ENCODE data around the gene DUSP5.
A peak's percentile ranks its signal among the peaks of the same experiment; 100 is the strongest.

Gene DUSP5

GRCh38 chr10:110502072-110502845, 4.6 kb downstream of the DUSP5 start:
- no peak for DNase-seq

GRCh38 chr10:110502851-110503301, 5.2 kb downstream of the DUSP5 start:
- DNase-seq = peak; percentile 78

GRCh38 chr10:110503528-110504110, 5.9 kb downstream of the DUSP5 start:
- DNase-seq = no peak

DNA sequence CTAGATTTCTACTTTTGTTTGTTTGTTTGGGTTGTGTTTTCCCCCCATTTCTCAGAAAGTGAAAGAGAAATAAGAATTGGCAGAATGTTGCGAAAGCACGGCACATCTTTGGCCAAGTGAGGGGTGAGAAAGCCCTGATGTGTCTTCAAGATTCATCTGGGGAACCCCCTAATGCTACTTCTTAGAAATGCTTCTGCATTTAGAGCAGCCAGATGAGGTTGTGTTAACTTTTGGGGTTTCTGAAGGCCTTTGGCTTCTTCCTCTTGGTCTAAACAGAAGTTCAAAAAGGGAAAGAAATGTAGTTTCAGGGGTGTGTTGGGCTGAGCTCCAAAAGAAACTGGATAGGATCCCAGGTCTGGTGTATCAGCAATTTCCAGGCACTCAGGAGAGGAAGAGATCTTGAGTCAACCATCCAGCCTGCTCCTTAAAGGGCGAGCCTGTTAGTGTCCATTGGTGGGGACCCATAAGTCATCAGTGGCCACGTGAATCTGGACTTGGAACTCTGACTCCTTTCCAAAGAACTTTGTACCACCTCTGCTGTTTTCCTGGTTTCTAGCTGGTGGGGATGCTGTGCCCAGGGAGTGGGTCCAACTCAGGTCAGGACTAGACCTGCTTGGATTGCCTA, 6.5 kb downstream of the DUSP5 start:
- DNase-seq = peak; percentile 58

- DNase-seq = no peak
Measured at GRCh38 chr10:110505130-110505770, 7.5 kb downstream of the DUSP5 start.

DNA sequence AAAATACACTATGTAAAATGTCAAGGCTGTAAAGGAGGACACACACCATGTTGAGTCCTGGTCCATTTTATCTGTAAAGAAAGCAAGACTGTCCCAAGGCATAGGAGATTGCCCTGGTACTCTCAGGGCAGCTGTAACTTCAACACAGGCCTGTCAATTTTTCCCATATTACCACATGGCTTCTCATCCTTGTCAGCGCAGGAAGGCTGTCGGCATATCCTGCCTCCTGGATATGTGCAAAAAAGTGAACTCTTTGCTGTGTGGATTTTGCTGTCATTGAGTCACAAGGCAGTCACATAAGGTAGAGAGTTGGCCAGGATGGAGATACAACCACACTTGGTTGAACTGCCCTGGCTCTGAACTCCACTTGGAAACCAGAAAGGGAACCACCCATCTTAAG, 8.7 kb downstream of the DUSP5 start:
- no peak for DNase-seq

- DNase-seq = no peak
Measured at GRCh38 chr10:110507346-110507745, 9.6 kb downstream of the DUSP5 start.

- no peak for DNase-seq
Measured at GRCh38 chr10:110508159-110508788, 10.6 kb downstream of the DUSP5 start.

DNA sequence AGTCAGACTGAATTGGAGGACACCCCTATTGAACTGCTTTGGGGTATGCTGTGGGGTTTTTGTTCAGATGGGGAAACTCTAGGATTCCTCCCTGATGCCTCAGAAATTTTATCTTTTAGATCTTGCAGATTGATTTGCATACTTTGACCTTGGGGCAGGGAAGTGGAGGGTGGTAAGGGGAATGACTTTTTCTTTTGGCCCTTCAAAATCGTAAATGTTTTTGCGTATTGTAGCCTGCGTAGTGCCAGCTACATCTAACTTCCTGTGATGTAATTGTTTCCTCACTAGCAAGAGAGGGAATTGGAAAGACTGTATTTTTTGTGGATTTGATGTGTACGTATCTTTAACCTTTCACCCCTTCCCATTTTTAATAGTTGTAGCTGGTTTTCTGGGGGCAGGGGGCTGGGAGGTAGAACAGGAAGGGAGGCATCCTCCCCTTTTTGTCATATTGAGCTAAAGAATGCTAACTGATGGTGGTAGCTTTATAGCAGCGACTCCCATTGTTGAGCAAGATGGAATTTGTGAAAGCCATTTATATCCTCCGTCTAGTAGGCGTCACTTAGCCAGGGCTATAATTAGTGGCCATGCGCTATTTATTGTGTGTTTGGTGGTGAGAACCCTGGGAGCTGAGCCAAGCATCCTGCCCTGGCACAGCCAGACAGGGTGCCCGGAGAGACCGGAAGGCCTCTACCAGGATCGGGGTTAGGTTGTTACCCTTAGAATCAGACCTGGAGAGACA, 11.3 kb downstream of the DUSP5 start:
- no peak for DNase-seq

DNA sequence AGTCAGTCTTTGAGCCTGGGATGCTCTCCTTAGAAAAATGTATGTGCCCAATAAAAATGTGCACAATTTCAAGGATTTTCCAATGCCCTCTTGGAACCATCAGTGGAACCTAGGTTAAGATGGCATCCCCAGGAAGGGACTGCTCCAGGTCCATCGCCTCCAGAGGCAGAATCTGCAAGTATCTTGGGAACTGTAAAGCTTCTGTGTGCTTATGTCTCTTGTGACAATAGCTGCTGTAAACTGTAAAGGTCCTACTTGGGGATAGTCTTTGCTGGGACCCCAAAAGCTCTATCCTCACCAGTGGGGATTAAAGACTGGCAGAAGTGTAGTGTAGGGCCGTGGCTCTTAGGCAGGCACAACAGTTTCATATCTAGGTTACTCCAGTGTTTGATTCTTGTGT, 11.9 kb downstream of the DUSP5 start:
- no peak for DNase-seq

- no peak for DNase-seq
Measured at GRCh38 chr10:110510086-110510485, 12.4 kb downstream of the DUSP5 start.

DNA sequence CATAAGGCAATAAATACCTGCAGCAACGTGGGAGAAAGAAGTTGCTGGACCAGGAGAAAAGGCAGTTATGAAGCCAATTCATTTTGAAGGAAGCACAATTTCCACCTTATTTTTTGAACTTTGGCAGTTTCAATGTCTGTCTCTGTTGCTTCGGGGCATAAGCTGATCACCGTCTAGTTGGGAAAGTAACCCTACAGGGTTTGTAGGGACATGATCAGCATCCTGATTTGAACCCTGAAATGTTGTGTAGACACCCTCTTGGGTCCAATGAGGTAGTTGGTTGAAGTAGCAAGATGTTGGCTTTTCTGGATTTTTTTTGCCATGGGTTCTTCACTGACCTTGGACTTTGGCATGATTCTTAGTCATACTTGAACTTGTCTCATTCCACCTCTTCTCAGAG, 13.0 kb downstream of the DUSP5 start:
- DNase-seq = no peak

DNA sequence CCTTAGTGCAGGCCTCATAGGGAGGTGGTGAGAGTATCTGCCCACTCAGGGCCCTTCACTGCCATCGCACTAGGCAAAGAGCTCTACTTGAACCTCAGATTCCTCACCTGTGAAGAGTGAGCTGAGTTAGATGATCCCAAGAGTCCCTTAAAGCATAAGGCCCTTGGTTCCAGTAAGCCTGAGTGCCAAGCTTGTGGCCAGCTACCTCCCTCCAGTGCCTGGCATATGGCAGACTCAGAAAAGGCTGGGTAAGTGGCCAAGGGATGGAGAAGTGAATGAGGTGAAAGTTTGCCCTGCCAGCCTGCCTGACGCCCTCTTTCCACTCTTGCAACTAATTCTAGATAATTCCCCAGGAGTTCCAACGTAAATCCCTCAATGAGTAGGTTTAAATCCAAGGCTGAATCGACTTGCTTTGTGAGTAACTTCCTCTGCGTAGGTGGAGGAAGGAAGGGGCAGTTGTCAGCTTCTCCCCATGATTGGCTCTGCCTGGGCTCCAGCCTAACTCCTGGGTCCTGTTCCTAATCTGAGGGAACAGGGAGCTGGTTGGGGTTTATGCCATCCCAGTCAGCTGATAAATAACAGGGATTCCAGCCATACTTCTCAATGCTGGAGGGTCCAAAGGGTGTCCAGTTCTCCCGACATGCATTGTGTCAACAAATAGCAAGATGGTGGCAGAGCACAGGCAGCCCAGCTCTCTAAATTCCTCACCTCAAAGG, 14.2 kb downstream of the DUSP5 start:
- no peak for DNase-seq

DNA sequence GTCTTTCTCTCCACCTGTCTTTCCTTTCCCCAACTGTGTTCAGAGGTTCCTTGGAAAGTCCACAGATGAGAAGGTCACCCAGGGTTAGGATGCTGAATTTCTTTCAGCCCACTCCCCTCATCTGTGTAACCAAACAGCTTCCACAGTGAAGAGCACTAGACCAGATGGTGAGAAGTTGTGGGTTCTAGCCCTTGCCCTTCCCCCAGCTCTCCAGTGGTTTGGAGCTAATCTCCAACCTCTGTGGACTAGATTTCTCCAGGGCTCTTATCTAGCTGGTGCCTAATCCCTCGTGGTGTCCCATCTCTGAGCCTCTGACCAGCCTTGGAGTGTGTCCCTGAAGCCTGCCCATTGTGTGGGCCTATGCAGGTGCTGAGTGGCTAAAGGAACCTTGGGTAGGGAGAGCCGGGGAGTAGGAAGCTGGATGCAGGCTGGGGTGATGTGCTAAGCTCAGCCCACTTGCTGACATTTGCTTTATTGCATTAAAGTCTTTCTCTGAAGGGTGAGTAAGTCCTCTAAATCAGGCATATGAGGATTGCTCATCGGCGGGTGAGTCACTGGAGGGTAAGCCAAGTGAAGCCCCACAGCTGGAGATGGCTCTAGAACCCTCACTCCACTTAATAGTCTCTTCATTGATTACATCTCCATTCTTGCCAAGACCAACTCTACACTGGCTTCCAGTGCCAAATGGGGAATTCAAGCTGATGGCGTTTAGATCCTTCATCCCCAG, 14.9 kb downstream of the DUSP5 start:
- DNase-seq = peak; percentile 90

GRCh38 chr10:110513949-110514348, 16.2 kb downstream of the DUSP5 start:
- no peak for DNase-seq

- DNase-seq = no peak
Measured at GRCh38 chr10:110514848-110515247, 17.1 kb downstream of the DUSP5 start.

DNA sequence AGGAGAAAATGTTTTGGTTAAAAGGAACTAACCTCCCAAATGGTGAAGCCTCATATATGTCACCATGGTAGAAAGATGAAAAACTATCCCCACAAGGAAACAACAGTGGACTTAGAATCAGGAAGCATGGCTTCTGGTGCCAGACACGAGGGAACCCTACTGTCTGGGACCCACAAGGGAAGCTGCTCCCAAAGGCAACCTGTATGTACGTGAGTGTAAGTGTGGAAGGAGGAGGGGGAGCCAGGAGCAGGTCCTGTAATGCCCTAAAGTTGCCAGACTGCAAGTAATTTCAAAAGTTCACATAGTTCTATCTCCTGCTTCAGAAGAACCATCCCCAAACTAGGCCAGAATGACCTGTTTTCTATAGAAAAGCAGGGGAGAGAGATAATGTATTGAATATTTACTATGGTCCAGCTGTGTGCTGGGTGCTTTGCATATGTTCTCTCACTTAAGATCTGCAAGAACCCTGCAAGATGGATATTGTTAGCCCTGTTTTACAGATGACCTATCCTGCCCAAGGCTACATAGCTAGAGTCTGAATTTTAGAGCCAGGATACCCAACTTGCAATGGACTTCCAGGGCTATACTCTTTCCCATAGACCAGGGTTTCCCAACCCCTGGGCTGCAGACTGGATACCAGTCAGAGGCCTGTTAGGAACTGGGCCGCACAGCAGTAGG, 19.2 kb downstream of the DUSP5 start:
- DNase-seq = no peak

DNA sequence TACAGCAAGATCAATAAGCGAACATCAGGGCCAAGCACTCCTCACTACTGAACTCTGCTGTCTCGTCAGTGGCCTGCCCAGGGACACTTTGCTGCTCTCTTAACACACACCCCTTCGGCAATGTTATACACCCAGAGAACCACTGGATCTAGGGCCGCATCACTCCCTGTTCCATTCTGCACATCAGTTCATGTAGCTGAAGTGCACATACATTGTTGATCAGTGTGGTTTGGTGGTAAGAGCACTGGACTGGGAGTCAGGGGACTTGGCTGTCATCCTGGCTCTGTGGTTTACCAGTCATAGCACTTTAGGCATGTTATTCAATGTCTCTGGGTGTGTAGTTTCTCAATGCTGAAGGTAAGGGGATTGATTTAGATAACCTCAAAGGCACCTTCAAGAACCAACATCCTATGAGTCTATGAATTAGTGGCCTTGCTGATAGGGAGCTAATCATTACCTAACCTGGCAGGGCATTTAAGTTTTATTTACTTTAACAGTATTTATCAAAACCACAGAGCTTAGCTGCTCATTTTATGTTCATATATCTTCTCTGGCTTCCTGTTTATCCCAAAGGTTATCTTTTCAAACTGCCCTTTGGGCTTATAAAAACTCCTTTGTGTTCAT, 24.8 kb downstream of the DUSP5 start:
- peak; percentile 36 for DNase-seq

DNA sequence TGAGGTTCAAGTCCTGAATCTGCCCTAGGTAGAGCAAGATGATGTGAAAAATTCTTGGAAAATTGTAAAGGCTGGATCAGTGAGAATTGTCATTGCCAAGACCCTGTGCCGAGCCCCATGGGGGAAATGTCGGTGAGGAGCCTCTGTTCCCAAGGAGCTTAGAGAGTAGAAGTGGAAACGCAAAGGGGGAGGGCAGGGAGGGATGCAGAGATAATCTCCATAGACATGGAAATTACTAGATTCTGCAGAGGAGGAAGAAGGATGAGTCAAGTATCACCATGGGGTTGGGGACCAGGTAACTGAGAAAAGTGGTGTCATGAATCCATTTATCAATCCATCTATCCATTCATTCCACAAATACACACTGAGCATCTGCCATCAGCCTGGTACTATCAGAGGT, 26.0 kb downstream of the DUSP5 start:
- no peak for DNase-seq

Data from fibroblast of skin of right quadriceps (primary cell).